ENCODE measurements around the gene ABCA2.

- no peak for TF ChIP-seq CTCF (IDR thresholded peaks at IDR 0.05)
- TF ChIP-seq POLR2AphosphoS5 (IDR thresholded peaks at IDR 0.05), result no peak
These were observed 7.9 kb upstream of the ABCA2 start for GRCh38 chr9:137035937-137036336.

Data from breast epithelium (tissue), 3 donors.